HG03571 (cell line): Measurements from ENCODE around the gene ARID1A.
A peak's percentile ranks its signal among the peaks of the same experiment; 100 is the strongest.
"Not testable (repeated sequence)": the region's sequence is repeated elsewhere in the genome, so short reads cannot be mapped to it uniquely, and the experiment has no call there.

Source experiments
- ATAC-seq: cut with Tn5 transposase; IDR thresholded peaks from one replicate; pipeline ENCODE4 v1.9.1; 2021; ENCODE audit not compliant: unreplicated experiment

ARID1A gene

DNA sequence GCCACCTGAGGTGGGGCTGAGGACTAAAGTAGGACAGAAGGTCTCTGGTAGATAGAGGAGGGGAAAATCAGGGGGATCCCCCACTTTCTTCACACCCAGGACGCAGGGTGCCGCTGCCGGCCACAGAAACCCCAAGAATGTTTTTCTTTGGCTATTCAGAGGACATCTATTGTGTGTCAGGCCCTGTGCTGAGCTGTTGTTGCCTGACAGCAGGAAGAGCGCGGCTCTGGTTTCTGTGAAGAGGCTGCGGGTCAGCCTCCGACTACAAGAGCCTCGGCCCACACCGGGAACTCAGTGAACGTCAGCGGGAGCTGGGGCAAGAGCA is 91.5 kb downstream of the ARID1A start:
- peak; percentile 34 for ATAC-seq

DNA sequence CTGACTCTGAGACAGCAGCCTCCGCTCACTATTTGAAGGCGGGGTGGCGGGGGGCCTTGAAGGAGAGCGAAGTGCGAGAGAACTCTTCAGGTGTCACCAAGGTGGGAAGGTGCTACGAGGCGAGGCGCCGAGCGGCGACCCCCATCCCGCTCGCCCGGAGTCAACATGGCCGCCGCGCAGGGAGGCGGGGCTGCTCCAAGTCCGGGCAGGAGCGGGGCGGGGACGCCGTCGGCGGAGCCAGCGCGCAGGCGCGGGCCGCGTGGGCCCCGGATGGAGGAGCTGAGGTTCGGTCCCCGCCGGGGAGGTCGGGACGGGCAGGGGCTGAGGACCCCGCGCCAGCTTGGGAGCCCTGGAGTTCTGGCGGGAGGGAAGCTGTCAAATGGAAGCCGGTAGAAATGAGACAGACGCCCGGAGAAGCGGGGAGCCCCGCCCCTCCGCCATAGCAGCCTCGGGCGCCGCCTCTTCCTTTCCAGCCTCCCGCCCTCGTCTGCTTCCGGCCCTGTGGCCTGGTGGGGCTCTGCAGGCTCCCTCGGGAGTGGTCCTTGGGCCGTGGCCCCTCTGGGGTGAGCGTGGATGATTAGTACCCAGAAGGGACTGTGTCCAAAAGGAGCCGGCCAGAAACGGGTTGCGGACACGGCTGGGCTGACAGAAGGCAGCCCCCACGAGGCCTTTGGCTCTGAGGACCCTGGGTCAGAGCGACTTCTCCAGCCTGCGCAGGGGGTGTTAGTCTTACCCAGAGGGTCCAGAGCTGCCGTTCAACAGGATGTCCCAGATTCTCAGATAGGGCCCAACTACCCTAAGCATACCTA is 92.1 kb downstream of the ARID1A start, which contains the start of gene PIGV:
Gene PIGV (plus strand): TSS at position 245 of the 809 bp plus-strand sequence. CDS start 2,866 bp downstream, outside the sequence.
- ATAC-seq = peak; percentile 60

DNA sequence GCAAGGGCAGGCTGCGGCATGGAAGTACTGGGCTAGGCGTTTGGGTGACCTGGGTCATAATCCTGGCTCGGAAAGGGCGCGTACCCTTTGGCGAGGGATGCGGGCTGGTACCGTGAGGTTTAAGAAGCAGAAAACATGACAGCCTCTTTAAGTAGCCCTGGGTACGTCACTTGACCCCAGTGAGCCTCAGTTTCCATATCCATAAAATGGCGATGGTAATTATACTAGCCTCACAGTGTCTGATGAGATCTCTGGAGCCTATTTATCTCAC is 92.6 kb downstream of the ARID1A start:
- no peak for ATAC-seq

GRCh38 chr1:26788836-26789611 is 93.2 kb downstream of the ARID1A start:
- no peak for ATAC-seq

DNA sequence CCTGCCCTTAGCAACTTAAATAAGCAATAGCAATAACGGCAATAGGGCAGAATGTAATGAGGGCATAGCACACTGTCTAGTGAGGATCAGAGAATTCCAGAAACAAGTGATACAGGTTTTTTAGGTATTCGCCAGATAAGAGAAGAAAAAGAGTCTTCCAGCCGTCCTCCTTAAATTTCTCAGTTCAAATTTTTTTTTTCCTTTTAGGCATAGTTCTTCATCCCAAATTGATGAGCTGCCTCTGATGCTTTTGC is 93.7 kb downstream of the ARID1A start:
- no peak for ATAC-seq

DNA sequence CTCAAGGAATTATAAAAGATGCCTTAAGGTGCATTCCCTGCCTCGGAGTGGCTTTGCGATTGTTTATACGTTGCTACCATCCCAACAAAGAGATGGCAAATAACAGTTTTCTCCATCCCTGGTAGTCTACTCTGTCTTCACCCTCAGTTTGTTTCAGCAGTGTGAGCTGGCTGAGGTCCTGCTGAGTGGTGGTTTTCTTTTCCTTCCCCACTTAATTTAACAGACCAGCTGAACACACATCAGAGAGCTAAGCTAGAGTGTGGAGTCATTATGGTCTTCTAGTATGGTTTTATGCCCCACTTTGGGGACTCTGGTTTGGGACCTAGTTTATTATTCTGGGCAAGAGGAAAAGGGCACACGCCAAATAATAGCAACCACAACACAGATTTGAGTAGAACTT is 94.1 kb downstream of the ARID1A start:
- no peak for ATAC-seq

GRCh38 chr1:26790551-26790953 is 94.7 kb downstream of the ARID1A start:
- no peak for ATAC-seq

- ATAC-seq = no peak
Measured at GRCh38 chr1:26791148-26791547, 95.3 kb downstream of the ARID1A start.

DNA sequence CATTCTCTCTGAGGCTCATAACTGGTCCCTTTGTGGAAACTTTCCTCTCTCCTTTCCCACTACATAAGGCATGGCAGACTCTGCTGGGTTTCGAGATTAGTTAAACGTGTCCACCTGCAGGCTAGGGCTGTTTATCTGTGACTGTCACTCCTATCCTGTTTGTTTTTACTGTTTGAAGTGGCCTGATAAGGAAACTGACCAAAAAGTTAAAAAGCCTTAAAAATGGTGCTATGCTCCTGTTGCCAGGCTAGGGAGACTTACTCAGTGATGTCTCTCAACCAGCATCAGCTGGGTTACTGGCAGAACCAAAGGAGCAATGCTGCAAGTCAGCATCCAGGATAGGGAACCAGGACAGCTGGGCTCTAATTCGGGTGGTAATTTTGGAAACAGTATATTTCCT is 95.8 kb downstream of the ARID1A start:
- ATAC-seq = no peak

GRCh38 chr1:26792924-26793323 is 97.1 kb downstream of the ARID1A start:
- no peak for ATAC-seq

DNA sequence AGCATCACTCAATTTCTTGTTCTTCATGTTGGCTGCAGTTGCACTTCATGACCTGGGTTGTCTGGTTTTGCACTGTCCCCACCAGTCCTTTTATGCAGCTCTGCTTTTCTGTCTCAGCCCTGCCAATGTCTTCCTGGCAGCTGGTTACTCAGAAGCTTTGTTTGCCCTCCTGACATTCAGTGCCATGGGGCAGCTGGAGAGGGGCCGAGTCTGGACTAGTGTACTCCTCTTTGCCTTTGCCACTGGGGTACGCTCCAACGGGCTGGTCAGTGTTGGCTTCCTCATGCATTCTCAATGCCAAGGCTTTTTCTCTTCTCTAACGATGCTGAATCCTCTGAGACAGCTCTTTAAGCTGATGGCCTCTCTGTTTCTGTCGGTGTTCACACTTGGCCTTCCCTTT is 98.6 kb downstream of the ARID1A start:
- ATAC-seq = no peak

- no peak for ATAC-seq
Measured at GRCh38 chr1:26797627-26798026, 101.8 kb downstream of the ARID1A start.

- ATAC-seq = no peak
Measured at GRCh38 chr1:26799479-26800142, 103.8 kb downstream of the ARID1A start.

DNA sequence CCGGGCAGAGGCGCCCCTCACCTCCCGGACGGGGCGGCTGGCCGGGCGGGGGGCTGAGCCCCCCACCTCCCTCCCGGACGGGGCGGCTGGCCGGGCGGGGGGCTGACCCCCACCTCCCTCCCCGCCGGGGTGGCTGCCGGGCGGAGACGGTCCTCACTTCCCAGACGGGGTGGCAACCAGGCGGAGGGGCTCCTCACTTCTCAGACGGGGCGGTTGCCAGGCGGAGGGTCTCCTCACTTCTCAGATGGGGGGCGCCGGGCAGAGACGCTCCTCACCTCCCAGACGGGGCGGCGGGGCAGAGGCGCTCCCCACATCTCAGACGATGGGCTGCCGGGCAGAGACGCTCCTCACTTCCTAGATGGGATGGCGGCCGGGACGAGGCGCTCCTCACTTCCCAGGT is 108.1 kb downstream of the ARID1A start:
- ATAC-seq = not testable (repeated sequence)

DNA sequence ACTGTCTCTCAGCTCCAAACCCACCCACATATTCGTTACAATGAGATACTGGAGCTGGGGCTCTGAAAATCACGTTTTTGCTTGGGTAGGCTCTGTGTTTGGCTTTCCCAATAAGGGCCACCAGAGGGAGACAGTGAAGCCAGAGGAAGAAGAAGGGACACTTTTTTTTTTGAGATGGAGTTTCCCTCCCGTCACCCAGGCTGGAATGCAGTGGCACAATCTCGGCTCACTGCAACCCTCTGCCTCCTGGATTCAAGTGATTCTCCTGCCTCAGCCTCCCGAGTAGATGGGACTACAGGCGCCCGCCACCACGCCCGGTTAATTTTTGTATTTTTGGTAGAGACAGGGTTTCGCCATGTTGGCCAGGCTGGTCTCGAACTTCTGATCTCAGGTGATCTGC is 114.3 kb downstream of the ARID1A start:
- not testable (repeated sequence) for ATAC-seq

DNA sequence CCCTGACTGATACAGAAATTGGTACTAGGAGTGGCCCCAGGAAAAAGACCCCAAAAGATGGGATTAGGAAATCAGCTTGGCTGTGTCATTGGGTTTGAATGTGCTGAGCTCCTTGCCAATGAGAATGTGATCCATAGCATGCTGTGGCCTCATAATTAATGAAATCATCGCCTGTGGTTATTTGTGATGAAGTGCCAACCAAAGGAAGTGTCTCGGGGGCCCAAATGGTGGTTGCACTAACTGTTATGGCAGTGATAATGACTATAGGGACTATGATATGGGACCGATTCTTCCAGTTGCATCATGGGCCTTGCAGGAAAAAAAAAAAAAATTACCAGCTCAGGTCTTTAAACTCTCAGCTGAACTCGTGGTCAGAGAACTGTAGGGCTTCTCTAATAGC is 115.2 kb downstream of the ARID1A start:
- ATAC-seq = no peak

- ATAC-seq = no peak
Measured at GRCh38 chr1:26811708-26812107, 115.9 kb downstream of the ARID1A start.

DNA sequence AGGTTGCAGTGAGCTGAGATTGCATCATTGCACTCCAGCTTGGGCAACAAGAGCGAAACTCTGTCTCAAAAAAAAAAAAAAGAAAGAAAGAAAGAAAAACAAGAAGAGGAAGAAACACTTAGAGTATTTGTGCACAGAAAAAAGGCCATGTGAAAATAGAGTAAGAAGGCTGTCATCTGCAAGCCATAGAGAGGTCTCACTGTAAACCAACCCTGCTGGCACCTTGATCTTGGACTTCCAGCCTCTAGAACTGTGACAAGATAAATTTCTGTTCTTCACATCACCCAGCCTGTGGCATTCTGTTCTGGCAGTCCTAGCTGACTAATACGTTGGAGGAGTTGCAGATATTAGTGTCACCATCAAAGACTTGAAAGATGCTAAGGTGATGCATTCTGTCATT is 118.6 kb downstream of the ARID1A start:
- no peak for ATAC-seq

GRCh38 chr1:26814893-26815292 is 119.1 kb downstream of the ARID1A start:
- no peak for ATAC-seq

GRCh38 chr1:26820784-26821269 is 125.0 kb downstream of the ARID1A start:
- peak; percentile 83 for ATAC-seq

- ATAC-seq = no peak
Measured at GRCh38 chr1:26822737-26823395, 127.1 kb downstream of the ARID1A start.

GRCh38 chr1:26824731-26825130 is 128.9 kb downstream of the ARID1A start:
- ATAC-seq = no peak
